GM12865 (cell line): Measurements from ENCODE around the gene ZBTB20.

Source experiments
- DNase-seq: peaks from one replicate; pipeline ENCODE4 v3.0.0; 2010; ENCODE audit warnings: low read depth
- H3K4me3 ChIP-seq: 2 replicates; pipeline ENCODE4 v1.5.1; 2011; ENCODE audit warnings: mild to moderate bottlenecking, low read depth, low read length, control low read depth
- TF ChIP-seq, protein P1 (sequence below): IDR thresholded peaks from 2 replicates; pipeline ENCODE4 v1.5.1; 2011; ENCODE audit warnings: low read length, control low read depth, low read depth, inconsistent platforms; ENCODE audit not compliant: insufficient read depth; ENCODE audit errors: missing control alignments

Gene ZBTB20

DNA sequence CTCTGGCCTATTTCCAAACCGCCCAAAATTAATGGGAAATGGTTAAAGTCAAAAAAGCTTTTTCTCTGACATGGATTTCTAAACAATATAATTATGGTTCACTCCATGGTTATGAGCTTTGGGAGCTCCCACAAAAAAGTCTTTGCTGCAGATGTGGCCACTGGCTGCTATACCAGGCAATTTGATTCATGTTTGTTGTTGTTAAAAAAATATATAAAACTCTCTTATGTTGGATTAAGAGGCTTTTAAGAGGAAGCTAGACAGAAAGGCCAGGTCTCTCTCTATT is 594.6 kb downstream of the ZBTB20 start:
- DNase-seq: no peak
- TF ChIP-seq, protein P1, sequence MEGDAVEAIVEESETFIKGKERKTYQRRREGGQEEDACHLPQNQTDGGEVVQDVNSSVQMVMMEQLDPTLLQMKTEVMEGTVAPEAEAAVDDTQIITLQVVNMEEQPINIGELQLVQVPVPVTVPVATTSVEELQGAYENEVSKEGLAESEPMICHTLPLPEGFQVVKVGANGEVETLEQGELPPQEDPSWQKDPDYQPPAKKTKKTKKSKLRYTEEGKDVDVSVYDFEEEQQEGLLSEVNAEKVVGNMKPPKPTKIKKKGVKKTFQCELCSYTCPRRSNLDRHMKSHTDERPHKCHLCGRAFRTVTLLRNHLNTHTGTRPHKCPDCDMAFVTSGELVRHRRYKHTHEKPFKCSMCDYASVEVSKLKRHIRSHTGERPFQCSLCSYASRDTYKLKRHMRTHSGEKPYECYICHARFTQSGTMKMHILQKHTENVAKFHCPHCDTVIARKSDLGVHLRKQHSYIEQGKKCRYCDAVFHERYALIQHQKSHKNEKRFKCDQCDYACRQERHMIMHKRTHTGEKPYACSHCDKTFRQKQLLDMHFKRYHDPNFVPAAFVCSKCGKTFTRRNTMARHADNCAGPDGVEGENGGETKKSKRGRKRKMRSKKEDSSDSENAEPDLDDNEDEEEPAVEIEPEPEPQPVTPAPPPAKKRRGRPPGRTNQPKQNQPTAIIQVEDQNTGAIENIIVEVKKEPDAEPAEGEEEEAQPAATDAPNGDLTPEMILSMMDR: no peak
- H3K4me3 ChIP-seq: no peak overlapping the region

DNA sequence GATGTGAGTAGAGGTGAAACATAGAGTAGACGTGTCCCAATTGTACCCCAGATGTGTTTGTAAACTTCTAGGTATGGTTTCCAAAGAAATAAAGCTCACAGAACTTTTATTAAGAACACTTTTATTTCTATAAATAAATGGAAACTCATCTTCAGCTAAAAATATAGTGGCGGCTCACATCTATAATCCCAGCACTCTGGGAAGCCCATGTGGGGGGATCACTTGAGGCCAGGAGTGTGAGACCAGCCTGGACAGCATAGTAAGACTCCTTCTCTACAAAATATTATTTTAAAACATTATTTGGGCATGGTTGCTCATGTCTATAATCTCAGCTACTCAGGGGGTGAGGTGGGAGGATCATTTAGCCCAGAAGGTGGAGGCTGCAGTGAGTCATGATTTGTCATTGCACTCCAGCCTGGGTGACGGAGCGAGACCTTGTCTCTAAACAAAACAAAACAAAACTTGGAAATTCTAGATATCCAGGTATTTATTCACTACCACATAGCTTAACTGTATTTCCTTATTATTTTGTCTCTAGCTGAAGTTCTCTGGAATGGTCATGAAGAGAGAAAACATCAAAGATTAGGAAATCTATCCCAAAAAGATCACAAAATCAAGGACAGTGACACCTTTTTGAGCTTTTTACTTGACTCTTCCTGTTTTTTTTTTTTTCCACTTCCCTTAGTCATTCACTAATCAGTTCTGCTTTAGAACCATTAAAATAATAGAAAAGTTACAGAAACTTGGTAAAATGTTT is 595.1 kb downstream of the ZBTB20 start:
- TF ChIP-seq, protein P1: no peak
- DNase-seq: no peak
- H3K4me3 ChIP-seq: no peak overlapping the region

DNA sequence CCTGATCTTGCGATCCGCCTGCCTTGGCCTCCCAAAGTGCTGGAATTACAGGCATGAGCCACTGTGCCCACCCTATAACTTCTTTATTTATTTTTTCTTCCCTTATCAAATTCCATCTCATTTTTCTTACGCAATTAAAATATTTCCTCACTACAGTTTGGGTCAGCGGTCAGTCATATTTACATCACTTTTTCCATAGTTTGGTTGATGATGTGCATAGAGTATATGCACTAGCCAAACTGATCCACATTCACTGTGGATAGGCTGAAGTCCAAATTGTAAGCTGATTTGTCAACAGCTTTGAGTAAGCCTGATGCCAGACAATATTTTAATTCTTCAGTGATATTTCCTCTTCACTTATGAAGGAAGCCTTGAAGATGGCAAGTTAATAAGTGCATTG is 596.9 kb downstream of the ZBTB20 start:
- TF ChIP-seq, protein P1: no peak
- DNase-seq: no peak
- H3K4me3 ChIP-seq: no peak overlapping the region

DNA sequence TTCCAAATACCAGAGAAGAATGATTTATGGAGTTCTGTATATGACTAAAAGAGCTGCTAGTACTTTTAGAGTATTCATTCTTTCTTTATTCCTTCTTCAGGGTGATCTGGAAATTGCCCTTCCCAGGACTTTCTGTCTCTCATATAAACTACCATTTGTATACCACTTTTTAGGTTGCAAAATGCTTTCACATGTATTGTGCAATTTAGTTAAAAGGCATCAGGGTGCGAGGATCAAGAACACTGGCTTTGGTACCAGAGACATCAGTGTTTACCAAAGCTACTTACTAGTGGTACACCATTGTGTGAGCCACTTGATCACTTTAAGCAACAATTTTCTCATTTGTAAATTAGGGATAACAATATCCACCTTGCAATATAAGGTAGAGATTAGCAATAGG is 601.9 kb downstream of the ZBTB20 start:
- TF ChIP-seq, protein P1: no peak
- no peak overlapping the region for H3K4me3 ChIP-seq
- DNase-seq: no peak

DNA sequence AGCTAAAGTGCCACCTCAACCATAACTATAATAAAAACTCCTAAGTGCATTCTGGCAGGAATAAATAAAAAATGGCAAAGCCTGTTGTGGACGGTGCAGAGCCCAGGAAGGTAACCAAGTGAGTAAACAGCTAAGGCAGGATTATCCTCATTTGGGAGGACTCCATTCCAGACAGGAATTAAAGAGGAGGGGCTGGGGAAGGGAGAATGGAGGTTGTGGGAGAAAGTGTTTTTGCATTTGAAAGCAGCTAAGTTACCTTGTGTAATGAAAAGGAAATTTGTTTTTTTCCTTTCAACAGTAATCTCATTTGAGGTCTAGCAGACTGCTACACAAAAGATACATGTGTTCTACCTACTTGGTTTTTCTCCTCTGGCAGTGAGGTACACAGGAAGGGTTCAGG is 604.7 kb downstream of the ZBTB20 start:
- no peak for DNase-seq
- TF ChIP-seq, protein P1: no peak
- H3K4me3 ChIP-seq: no peak overlapping the region

DNA sequence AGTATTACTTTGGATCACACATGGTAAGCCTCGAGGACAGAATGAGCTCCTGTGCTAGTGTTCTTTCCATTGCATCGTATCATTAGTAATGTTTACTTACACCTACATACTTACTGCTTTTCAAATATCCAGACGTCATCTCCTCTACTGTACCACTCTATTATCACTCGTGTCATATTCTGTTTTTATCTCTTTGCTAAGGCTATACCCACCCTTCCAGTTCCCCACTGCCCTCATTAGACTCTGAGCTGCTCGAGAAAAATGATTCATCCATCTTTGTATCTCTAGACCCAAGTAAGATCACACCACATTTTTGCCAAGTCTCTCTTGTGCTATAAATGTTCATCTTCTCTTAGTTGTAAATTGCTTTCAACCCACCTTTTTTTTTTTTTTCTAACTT is 607.6 kb downstream of the ZBTB20 start:
- TF ChIP-seq, protein P1: no peak
- DNase-seq: no peak

DNA sequence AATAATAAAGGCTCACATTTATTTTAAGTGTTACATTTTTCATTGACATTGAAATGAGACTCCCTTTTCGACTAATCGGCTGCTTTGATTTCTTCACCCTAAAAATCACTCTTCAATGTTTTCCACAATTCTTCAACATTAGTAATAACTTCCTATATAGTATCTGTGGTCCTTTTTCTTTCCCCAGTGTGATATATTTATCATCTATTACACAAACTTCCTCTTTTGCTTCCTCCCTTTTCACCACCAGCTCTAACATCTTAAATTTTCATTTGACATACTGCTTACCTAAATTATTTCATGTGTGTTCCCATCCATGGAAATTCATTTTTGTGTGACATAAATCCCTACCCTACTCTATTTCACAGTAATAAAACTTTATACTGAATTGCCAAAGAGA is 608.9 kb downstream of the ZBTB20 start:
- no peak for DNase-seq
- TF ChIP-seq, protein P1: no peak
- no peak overlapping the region for H3K4me3 ChIP-seq

More for the DNA sequence above, 607.6 kb downstream of the ZBTB20 start:
- H3K4me3 ChIP-seq: no peak overlapping the region
